GM19468 (cell line): ENCODE results near the gene ENTPD8.

Experiments used
- ATAC-seq: cut with Tn5 transposase; IDR thresholded peaks from one replicate; pipeline ENCODE4 v1.9.1; 2021; ENCODE audit warnings: mild to moderate bottlenecking, moderate library complexity, moderate number of reproducible peaks; ENCODE audit not compliant: unreplicated experiment; ENCODE audit errors: extremely low read depth

The ENTPD8 gene

DNA sequence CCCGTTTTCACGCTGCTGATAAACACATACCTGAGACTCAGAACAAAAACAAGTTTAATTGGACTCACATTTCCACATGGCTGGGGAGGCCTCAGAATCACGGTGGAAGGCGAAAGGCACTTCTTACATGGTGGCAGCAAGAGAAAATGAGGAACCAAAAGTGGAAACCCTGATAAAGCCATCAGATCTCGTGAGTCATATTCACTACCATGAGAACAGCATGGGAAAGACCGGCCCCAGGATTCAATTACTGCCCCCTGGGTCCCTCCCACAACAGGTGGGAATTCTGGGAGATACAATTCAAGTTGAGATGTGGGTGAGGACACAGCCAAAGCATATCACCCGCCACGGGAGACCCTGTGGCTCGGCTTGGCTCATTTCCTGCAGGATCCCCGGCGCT, 38.4 kb downstream of the ENTPD8 start:
- ATAC-seq, result no peak

DNA sequence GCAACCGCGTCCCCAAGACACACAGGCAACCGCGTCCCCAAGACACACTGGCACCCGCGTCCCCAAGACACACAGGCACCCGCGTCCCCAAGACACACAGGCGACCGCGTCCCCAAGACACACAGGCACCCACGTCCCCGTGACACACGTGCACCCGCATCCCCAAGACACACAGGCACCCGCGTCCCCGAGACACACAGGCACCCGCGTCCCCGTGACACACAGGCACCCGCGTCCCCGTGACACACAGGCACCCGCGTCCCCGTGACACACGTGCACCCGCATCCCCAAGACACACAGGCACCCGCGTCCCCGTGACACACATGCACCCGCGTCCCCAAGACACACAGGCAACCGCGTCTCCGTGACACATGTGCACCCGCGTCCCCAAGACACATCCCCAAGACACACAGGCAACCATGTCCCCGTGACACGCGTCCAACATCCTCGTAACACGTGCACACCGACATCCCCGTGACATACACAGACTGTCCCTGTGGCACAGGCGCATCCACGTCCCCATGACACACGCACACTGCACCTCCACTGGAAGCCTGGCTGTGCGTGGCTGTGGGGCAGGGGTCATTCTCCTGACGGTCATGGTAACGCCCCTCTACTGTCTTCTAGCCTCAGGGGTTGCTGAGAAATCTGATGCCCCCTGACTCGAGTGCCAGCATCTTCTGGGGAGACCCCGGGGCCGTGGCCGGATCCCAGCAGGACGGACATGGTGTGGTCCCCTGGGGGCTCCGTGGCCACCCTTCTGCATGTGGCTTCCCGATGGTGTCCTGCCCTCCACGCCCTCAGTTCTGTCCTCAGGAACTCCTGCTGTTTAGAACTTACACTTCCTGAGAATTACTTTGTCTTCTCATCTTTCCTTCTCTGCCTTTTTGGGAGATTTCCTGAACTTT, 42.3 kb downstream of the ENTPD8 start:
- no peak for ATAC-seq

DNA sequence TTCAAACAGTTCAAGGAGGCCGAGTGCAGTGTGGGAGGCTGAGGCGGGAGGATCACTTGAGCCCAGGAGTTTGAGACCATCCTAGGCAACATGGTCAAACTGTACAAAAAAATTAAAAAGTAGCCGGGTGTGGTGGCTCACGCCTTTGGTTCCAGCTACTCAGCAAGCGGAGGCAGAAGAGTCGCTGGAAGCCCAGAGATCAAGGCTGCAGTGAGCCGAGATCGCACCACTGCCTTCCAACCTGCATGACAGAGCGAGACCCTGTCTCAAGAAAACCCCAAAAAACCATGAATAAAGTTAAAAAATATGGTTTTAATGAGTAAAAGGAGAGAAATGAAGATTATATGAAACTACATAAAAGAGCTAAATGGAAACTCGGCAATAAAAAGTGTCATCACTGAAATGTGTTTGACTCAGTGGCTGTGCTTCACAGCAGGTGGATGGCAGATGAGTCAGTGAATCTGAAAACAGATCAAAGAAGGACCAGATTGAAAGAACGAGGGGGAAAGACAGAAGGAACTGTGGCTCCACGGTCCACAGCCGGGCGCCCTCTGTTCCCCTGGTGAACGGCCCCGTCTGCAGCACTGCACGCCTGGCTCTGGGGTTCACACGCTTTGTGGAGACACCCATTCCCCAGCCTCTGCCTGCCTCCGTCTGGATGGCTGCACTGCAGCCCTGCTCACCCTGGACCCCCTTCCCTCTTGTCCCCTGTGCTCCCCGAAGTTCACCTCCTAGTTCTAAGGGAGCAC, 43.3 kb downstream of the ENTPD8 start:
- no peak for ATAC-seq

DNA sequence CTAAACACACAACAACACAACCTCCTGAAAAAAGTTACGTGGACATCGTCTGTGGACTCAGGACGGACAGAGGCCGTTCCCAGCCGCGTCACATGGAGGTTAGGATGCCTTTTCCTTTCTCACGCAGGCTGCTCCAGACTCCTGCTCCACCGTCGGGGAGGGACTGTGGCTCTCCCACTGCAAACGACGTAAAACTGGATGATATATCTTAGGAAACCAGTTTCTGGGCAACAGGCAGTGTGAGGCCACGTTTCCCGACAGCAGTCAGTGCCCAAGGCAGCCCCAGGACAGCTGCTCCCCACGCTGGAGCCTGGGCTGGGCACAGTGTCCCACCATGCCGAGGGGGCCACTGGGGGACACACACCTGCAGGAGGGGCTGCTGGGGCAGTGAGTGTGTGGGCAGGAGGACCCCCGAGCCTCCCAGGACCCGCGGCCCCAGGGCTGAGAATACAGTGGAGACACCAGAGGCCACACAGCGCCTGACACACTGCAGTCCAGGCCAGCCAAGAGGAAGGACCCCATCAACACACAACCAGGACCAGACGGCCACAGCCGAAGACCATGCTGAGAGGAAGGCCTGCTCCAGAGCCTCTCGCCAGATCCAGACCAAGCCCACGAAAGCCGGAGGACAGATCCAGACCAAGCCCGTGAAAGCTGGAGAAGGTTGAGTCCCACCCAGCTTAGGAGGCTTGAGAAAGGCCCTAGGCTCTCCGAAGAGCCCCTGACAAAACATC, 44.4 kb downstream of the ENTPD8 start:
- ATAC-seq, result no peak

DNA sequence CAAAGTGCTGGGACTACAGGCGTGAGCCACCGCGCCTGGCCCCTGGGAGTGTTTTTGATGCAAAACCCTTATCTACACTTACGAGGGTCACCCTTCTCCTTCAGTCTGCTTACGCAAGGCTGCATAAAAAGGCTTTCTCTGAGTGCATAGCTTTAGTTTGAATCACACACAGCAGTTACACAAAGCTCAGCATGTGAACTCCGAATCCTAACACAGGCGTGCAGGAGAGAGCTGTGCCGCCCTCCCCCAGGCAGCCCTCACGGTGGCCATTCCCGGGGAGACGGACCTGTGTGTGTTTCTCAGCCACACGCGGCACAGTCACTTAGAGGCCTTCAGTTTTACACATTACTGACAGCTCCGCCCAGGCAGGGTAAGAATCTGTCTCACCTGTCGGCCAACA, 44.9 kb downstream of the ENTPD8 start:
- no peak for ATAC-seq

DNA sequence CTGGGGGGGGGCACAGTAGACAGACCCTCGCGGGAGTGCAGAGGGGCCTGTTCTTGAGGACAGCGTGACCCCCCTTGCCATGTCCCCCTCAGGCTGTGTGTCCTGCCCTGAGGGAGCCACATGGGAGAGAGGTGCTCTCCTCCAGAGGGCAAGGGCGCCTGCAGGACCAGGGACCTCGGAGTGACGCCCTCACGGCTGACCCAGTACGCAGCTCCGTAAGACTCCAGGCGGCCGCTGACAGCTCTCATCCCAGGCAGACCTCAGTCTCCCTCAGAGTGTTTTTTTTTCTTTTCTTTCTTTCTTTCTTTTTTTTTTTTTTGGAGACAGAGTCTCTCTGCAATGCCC, 45.5 kb downstream of the ENTPD8 start:
- no peak for ATAC-seq

DNA sequence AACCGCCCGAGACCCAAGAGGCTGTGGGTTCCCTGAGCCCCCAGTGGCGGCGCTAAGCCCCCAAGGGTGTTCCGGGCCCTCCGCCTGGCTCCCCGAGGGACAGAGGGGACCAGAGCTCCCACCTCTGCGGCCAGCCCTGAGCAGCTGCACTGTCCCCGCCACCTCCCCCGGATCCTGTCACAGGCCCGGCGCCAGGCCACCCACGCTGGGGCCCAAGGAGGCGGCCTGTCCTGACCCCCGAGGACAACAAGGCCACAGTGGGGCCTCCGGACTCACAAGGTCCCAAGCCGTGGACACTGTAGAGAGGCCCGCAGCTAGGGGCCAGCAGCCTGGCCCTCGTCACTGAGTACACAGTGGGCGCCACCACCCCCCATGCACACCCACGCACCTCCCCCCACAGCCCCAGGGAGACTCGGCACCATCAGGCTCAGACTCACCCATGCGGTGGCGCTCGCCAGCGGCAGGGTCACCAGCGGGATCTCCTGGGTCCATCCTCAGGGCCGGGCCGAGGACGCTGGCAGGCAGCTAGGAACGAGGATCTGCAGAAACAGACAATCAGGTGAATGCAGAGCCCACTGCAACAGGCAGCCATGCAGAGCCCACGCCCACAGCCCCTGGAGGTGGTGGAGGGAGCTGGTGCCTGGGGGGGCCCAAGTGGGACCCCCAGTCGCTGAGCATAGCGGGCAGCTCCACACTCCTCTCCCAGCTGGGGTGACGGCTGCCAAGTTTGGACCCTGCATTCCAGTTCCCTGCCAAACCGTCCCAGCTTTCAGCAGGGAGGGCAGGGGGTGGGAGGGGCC, 46.1 kb downstream of the ENTPD8 start:
- no peak for ATAC-seq

DNA sequence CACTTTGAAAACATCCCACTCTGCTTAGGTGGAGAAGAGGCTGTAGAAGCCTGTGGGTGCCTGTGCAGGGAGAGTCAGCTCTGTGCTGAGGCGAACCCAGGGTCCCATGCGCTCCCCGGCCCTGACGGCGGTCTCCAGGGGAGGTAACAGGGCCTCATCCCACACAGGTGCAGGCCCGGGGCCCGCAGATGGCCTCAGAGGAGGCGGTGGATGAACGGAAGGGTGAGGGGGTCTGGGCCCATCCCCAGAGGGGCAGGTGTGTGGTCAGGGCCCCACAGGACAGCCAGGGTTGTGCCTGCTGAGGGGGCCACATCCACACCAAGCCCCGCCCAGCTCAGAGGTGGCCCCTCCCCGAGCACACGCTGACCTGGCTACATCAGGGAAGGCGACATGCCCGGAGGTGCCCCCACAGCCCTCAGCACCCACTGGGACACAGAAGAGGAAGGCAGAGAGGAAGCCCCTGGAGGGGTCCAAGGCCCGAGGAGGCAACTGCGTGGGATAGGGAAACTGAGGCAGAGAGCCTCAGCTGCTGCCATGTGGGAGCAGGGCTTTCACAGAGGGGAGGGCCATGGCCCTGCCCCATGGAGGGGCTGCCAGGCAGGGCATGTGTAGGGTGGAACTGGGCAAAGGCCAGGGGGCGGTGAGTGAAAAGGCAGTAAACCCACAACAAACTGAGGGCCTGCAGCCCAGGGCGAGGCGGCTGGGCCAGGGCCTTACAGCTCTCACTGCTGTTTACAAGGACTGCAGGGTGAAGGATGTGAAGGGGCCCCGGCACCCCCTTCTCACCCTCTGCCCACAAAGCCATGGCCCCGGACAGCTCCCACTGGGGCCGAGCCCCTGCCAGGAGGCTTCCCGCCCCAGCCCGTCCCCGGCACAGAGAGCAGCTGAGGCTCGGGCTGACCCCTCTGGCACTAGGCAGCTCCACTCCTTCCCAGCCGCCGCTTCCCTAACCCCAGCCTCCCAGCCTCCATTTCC, 47.7 kb downstream of the ENTPD8 start:
- ATAC-seq, result no peak

DNA sequence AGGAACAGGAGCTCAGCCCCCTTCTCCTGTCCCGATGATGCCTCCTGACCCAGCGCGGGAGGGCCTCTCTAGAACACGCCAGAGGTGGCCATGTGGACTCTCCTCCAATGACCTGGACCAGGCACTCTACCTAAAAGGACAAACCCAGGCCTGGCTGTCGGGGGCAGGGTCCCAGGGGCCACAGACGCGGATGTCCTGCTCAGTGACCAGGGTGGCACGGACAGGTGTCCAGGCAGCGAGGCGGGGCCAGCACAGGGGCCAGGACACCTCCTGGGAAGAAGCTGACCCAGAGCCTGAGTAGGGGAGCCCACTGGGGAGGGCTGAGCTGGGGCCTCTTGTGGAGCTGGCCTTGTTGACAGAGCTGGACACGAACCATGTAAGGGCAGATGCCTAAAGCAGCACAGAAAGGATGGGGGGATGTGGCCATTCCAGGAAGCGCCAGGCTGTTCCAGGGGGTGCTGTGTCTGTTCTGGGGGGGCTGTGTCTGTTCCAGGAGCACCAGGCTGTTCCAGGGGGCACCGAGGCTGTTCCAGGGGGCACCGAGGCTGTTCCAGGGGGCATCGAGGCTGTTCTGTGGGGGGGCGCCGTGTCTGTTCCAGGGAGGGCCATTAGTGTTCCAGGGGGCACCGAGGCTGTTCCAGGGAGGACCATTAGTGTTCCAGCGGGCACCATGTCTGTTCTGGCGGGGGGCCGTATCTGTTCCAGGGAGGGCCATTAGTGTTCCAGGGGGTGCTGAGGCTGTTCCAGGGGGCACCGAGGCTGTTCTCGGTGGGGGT, 48.7 kb downstream of the ENTPD8 start:
- no peak for ATAC-seq

DNA sequence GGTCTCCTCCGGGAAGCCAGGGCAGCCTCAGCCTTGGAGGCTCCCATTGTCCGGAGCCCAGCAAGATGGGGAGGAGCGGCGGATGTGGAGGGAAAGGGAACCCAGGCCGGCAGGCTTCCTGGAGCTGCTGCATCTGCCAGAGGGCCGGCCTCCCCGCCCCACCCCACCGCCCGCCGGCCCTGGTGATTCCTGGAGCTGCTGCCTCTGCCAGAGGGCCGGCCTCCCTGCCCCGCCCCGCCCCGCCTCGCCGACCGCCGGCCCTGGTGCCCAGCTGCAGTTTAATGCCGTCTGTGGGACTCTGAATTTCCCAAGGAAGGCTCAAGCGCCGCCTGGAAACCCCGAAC, 49.8 kb downstream of the ENTPD8 start:
- ATAC-seq, result no peak

DNA sequence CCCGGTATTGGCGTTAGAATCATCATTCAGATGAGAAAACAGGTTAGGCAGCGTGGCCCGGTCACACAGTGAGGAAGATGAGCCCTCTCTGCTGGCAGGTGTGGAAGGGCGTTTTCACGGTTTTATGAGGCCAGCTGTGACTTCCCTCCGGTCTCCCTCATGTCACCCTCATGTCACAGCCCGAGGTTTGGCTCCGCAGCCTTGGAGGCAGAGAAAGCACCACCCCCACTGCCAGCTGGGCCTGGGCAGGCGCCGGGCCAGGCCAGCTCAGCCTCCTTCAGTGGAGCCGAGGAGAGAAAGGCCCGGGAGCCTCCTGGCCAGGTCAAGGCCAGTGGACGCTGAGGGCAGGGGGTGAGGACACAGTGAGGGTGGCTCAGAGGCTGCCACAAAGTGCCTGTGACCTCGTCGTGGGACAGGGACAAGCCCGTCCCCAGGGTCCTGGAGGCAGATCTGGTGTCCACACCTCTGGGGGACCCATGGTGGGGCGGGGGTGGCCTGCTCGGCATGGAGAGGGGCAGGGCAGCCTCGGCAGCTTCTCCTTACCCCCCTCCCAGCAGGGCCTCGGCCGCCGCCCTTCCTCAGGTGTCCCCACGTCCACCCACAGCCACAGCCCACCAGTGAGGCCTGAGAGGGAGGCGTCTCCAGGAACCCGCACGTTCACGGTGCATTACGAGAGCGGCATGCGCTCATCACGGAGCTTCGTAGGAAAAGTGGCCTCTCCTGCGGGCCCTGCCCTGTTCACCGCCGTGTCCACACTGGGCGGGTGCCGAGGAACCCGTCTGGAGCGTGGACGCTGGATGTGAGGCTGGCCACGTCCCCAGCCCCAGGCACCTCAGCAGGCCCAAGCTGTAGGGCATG, 50.4 kb downstream of the ENTPD8 start:
- ATAC-seq, result no peak

DNA sequence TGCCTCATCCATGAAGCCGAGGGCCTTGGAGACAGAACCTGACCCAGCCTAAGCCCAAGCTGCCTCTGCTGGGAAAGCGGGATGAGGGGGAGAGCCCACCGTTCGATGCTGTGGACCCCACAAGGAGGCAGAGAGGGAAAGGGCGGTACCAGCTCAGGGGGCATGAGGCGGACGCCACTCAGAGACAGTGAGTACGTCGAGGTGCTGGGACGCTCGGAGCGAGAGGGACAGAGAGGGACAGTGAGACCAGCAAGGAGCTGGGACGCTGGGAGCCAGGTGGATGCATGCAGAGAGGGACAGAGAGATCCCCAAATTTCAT, 51.8 kb downstream of the ENTPD8 start:
- no peak for ATAC-seq

DNA sequence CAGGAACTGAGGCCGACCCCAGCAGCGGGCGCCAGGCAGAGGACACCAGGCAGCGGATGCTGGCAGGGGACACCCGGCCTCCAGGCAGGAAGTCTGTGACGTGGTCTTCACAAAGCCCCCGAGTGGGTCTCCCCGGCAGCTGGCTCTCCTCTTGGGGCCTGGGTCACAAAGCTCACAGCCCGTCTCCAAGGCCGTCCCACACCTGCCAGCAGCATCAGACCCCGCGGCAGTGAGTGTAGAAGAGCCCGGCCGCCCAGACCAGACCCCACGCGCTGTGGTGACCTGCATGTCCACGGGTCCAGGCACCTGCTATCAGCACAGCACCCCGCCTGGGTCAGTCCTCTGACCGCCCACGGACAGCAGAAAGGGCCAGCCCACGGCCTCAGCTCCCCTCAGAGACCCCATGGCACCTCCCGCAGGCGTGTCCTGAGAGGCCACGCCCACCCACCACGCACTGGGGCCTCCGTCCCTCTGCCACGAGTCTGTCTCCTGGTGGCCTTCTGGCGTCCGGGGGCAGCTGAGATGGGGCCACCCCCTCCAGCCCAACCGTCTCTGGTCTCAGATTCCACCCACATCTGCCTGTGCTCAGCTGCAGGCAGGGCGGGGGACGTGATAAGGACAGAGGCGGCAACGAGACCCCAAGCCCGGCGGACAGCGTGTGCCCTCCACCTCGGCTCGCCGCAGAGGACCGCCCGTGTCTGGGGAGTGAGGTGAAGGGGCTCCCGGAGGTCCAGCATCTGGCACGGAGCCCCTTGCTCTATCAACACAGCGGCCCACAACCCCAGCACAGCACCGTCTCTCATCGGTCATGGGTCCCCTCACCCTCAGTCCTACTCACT, 52.3 kb downstream of the ENTPD8 start:
- ATAC-seq, result no peak

DNA sequence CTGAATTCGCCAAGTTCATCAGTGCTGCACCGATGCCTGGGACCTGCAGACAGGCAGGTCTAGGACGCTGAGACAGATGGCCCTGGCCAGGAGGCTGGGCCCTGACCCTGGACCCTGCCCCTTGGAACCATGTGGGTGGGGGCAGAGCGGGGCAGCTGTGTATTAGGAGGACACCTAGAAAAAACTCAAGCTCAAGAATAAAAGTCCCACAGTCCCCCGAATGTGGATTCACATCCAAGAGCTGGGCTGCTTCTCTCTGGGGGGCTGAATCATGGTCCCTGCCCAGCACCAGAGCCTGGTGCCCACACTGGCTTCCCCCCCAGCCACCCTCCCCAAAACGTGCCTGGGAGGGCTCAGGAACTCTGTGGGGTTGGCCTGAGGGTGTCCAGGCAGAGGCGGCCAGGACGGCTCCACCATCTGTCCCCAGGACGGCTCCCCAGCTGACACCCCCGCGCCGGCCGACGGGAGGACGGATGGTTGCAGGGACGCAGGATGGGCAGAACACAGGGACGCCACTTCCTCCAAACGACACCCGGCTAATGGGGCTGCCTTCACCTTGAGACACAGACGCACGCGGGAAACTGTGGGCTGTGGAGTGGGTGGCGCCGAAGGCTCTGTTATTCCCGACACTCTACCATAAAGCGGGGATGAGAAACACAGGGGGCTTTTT, 53.1 kb downstream of the ENTPD8 start:
- no peak for ATAC-seq

DNA sequence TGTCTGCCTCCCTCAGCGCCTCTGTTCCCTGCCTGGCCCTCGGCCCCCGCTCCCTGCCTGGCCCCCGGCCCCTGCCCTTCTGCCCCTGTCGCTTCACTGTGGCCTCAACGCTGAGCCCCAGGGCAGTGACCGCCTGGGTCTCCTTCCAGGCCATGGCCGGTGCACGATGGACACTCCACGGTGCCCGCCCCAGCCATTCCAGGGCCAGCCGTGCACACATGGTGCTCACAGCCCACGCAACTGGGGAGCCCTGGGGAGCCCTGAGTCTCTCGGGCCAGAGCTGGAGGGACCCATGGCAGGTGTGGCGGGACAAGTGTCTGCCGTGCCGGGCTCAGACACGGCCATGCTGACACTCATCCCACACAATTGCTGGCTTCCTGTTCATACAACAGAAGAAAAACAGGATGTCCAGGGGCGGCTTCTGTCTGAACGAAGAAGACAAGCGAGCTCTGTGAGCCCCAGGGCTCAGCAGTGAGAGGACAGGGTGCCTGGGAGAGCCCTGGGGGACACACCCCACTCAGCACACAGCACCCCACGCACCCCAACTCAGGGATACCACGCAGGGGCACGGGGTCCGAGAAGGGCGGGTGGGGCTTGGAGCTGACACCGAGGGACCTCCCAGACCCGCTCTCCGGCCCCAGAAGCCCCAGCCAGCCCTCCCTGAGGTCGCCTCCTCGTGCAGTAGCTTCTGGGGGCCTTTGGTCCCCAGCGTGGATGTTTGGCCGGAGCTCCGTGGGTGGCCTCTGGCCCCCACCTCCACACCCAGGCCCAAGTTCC, 53.9 kb downstream of the ENTPD8 start:
- no peak for ATAC-seq
